Heart right ventricle (tissue), 16 donors: ENCODE results near the gene ZNF276. TPM values are rescaled to one million over a fixed set of nuclear protein-coding genes. Genes with fewer than 3 reads are reported as not detected.

Experiments used
- ATAC-seq, 8 donors: fragments of 200-7000 bp; cut with Tn5 transposase; one replicate each; pipeline ENCODE4 v1.9.1; 2020; ENCODE audit warnings: mild to moderate bottlenecking in 8 of 8, moderate library complexity in 8 of 8, moderate number of reproducible peaks in 1 of 8
- DNase-seq, 2 donors: peaks; one replicate each; pipeline ENCODE4 v3.0.0-alpha.2; 2020
- H3K27ac ChIP-seq, 10 donors: fragments of 200-600 bp; sonication (generic) in 2 of 10; one replicate each; pipeline versions ENCODE4 v1.5.0 to v1.8.0; 2020 to 2022; ENCODE audit warnings: mild to moderate bottlenecking in 3 of 10
- H3K27me3 ChIP-seq, 7 donors: fragments of 200-600 bp; one replicate each; pipeline ENCODE4 v1.8.0; 2021 to 2022; ENCODE audit warnings: mild to moderate bottlenecking in 2 of 7
- H3K36me3 ChIP-seq, 9 donors: fragments of 200-600 bp; sonication (generic) in 1 of 9; one replicate each; pipeline versions ENCODE4 v1.5.0 to v1.8.0; 2020 to 2022; ENCODE audit warnings: mild to moderate bottlenecking in 2 of 9
- H3K4me1 ChIP-seq, 9 donors: fragments of 200-600 bp; sonication (generic) in 1 of 9; one replicate each; pipeline versions ENCODE4 v1.5.0 to v1.8.0; 2020 to 2022; ENCODE audit warnings: mild to moderate bottlenecking in 4 of 9
- H3K4me3 ChIP-seq, 10 donors: fragments of 200-600 bp; sonication (generic) in 2 of 10; one replicate each; pipeline versions ENCODE4 v1.5.0 to v1.8.0; 2020 to 2022; ENCODE audit warnings: mild to moderate bottlenecking in 7 of 10, moderate library complexity in 2 of 10
- H3K9me3 ChIP-seq, 11 donors: fragments of 200-600 bp in 10 of 11; sonication (generic) in 2 of 11; one replicate each; pipeline versions ENCODE4 v1.5.0 to v1.8.0; 2013 to 2022; ENCODE audit warnings: mild to moderate bottlenecking in 2 of 11, control low read depth in 1 of 11, moderate library complexity in 1 of 11
- CTCF ChIP-seq, 9 donors: fragments of 200-600 bp; sonication (generic) in 2 of 9; IDR thresholded peaks; one replicate each; pipeline versions ENCODE4 v1.5.0 to v1.8.0; 2021 to 2022; ENCODE audit warnings: antibody characterized with exemption in 9 of 9, mild to moderate bottlenecking in 5 of 9, moderate library complexity in 1 of 9
- WGBS, 2 donors: extraction: QIAGEN DNeasy Blood & Tissue Kit; methylation state at CpG; one replicate each; pipeline ENCODE4 v1.1.7; 2013; ENCODE audit warnings: inconsistent platforms in 1 of 2; 5-methylcytosine and 5-hydroxymethylcytosine counted together
- intact Hi-C, 10 donors: fragments of 100-400 bp; cut with DNase I; formaldehyde crosslinking; loops; one replicate each; pipeline versions ENCODE4 v1.11.1 to v1.14.2; 2022
- polyA plus RNA-seq, 2 donors: library from polyadenylated mRNA; stranded (reverse); fragments of 200-250 nt; gene quantifications; one replicate each; pipeline ENCODE4 v1.2.3, GENCODE V29; 2013
- total RNA-seq, 10 donors: library from RNA; stranded (reverse); fragmentation: NEBNext Ultra II Directional in 3 of 10; extraction: Animal tissue kit (Norgen Biotek cat#: 25700) in 3 of 10; gene quantifications; one replicate each; pipeline versions ENCODE4 v1.2.1 to v1.2.4, GENCODE V29; 2021 to 2023
- donor health status: Arrhythmogenic right ventricular cardiomyopathy.
- donor health status: ischemic (EF 13 %, LVEDD 7.1; RV severe dilation, severe dysfunction).
- donor health status: healthy with polysubstance abuse.
- donor health status: DM: no; HTN: yes; CAD: no.
- donor health status: DM: no; HTN: no; CAD: no.
- donor health status: ischemic (EF 25% LVEDD 6.9; RV normal size, moderate dysfunction).
- donor health status: ischemic (EF 25% LVEDD 5.7; RV mildly dilated, moderate dysfunction).
- donor health status: healthy.
- donor health status: DM: yes; HTN: yes; CAD: no.
- donor health status: Ischemic cardiomyopathy.
- donor health status: ischemic (EF 35%, LVEDD 5.7; RV mildly dilated, moderate dysfunction).
- donor health status: nonischemic (EF 11% LVEDD 7.7; RV severe dilation, severe dysfunction).
- donor health status: DM: yes; HTN: yes; CAD: no.
- donor health status: PGD.
- donor health status: ischemic (EF 29% LVEDD 5.4; RV normal size, mild dysfunction).
- donor health status: nonischemic (EF 23%, LVEDD 6.1; RV moderate dilation, normal function).

ZNF276 gene
- total and polyA plus RNA-seq, 12 donors: 8.2 to 29.3 (median 12.8) TPM

- no peaks in the 10 kb centered on the region for H3K9me3 ChIP-seq
- intact Hi-C loops: no loop called here
- no peaks in the 10 kb centered on the region for H3K27me3 ChIP-seq
- 93 to 94% methylated on average over 14 of the region's 14 CpGs for WGBS, 2 donors
- TF ChIP-seq CTCF (IDR thresholded peaks at IDR 0.05): no peak
- peaks cover 5 to 88% (median 70%) of the 10 kb centered on the region in 9 donors for H3K36me3 ChIP-seq
- no peak overlapping the region for H3K27ac ChIP-seq
- no peak overlapping the region for H3K4me3 ChIP-seq
- ATAC-seq (peak in 3 of 8 donors; percentile 1 to 17 (median 4)), DNase-seq (no peak)
- H3K4me1 ChIP-seq: peaks cover 0 to 3% (median 0%) of the 10 kb centered on the region in 9 donors
These were observed 16.7 kb downstream of the ZNF276 start for GRCh38 chr16:89738072-89738377.

- ATAC-seq: peak in 3 of 8 donors; percentile 3 to 35 (median 9)
- peaks cover 5 to 81% (median 63%) of the 10 kb centered on the region in 9 donors for H3K36me3 ChIP-seq
- 79 to 83% methylated on average over 20 of the region's 20 CpGs for WGBS, 2 donors
These were observed 17.4 kb downstream of the ZNF276 start for GRCh38 chr16:89738538-89739317.

GRCh38 chr16:89739383-89739782 is 18.0 kb downstream of the ZNF276 start:
- Histone ChIP-seq H3K27ac (no peak overlapping the region), H3K36me3 (peaks cover 5 to 80% (median 56%) of the 10 kb centered on the region in 9 donors), H3K4me1 (peaks cover 0 to 3% (median 0%) of the 10 kb centered on the region in 9 donors), H3K4me3 (no peak overlapping the region), H3K9me3 (no peaks in the 10 kb centered on the region), H3K27me3 (no peaks in the 10 kb centered on the region)
- intact Hi-C loops: no loop called here
- WGBS, 2 donors: 78 to 85% methylated on average over 9 of the region's 9 CpGs
- DNase-seq: no peak
- TF ChIP-seq CTCF (IDR thresholded peaks at IDR 0.05): no peak
- no peak for ATAC-seq

More at GRCh38 chr16:89738538-89739317, 17.4 kb downstream of the ZNF276 start:
- Histone ChIP-seq H3K9me3 (no peaks in the 10 kb centered on the region), H3K4me3 (no peak overlapping the region), H3K4me1 (peaks cover 0 to 3% (median 0%) of the 10 kb centered on the region in 9 donors), H3K27ac (no peak overlapping the region), H3K27me3 (no peaks in the 10 kb centered on the region)
- DNase-seq: no peak
- intact Hi-C loops: no loop called here
- no peak for TF ChIP-seq CTCF (IDR thresholded peaks at IDR 0.05)

GRCh38 chr16:89741342-89742014 is 20.1 kb downstream of the ZNF276 start:
- Histone ChIP-seq H3K27ac (no peak overlapping the region), H3K9me3 (no peaks in the 10 kb centered on the region), H3K36me3 (peaks cover 0 to 75% (median 38%) of the 10 kb centered on the region in 9 donors), H3K4me3 (no peak overlapping the region), H3K4me1 (peaks cover 0 to 3% (median 0%) of the 10 kb centered on the region in 9 donors), H3K27me3 (no peaks in the 10 kb centered on the region)
- ATAC-seq (peak in 4 of 8 donors; percentile 9 to 28 (median 16)), DNase-seq (no peak)
- WGBS, 2 donors: 77 to 79% methylated on average over 11 of the region's 11 CpGs
- no peak for TF ChIP-seq CTCF (IDR thresholded peaks at IDR 0.05)
- intact Hi-C loops: no loop called here
